Left renal pelvis (tissue), 4 donors: ENCODE measurements around the gene PNMA5. TPM values are rescaled to one million over a fixed set of nuclear protein-coding genes. Genes with fewer than 3 reads are reported as not detected.

Experiments
- DNase-seq, 4 donors: peaks; one replicate each; pipeline ENCODE4 v3.0.0-alpha.2; 2013; ENCODE audit warnings: low read depth in 4 of 4, low spot score in 3 of 4
- polyA plus RNA-seq, 4 donors: library from polyadenylated mRNA; unstranded; fragments of 120-200 nt; gene quantifications; one replicate each; pipeline ENCODE4 v1.2.1, GENCODE V29; 2013; ENCODE audit not compliant: insufficient read length in 4 of 4

PNMA5 gene
- polyA plus RNA-seq, 4 donors: 0.07 to 0.36 (median 0.12) TPM; not detected in 1

GRCh38 chrX:152959626-152960025 lies 34.3 kb downstream of the PNMA5 start:
- DNase-seq: no peak

GRCh38 chrX:152958524-152959465 lies 35.1 kb downstream of the PNMA5 start:
- peak; percentile 64 to 76 (median 72) for DNase-seq

- no peak for DNase-seq
Observed at GRCh38 chrX:152958047-152958446, 35.9 kb downstream of the PNMA5 start.

- no peak for DNase-seq
Observed at GRCh38 chrX:152950786-152951185, 43.1 kb downstream of the PNMA5 start.

- DNase-seq: no peak
Observed at GRCh38 chrX:152949114-152949513, 44.8 kb downstream of the PNMA5 start.

GRCh38 chrX:152946681-152947080 lies 47.2 kb downstream of the PNMA5 start:
- no peak for DNase-seq

GRCh38 chrX:152945021-152945979 lies 48.6 kb downstream of the PNMA5 start:
- DNase-seq: no peak

- no peak for DNase-seq
Observed at GRCh38 chrX:152943826-152944225, 50.1 kb downstream of the PNMA5 start.

GRCh38 chrX:152942077-152942442 lies 51.9 kb downstream of the PNMA5 start:
- DNase-seq: no peak

GRCh38 chrX:152941328-152942076 lies 52.4 kb downstream of the PNMA5 start:
- peak; percentile 70 to 81 (median 76) for DNase-seq

Other genes starting within 250 kb of the PNMA5 start
- not detected for gene MAGEA2, start 240.3 kb downstream of the PNMA5 start, polyA plus RNA-seq
- gene CSAG3, start 234.9 kb downstream of the PNMA5 start, polyA plus RNA-seq: not detected
- not detected for gene MAGEA6, start 224.4 kb downstream of the PNMA5 start, polyA plus RNA-seq
- gene CETN2, start 163.4 kb downstream of the PNMA5 start, polyA plus RNA-seq: 100 to 1,000 TPM in 3 of 4 donors, 10 to 100 TPM in 1; 74.6 to 141 (median 113) TPM
- gene NSDHL, start 163.1 kb downstream of the PNMA5 start, polyA plus RNA-seq: 10 to 100 TPM; 20.1 to 33.7 (median 27.5) TPM
- gene ZNF185, start 96.0 kb downstream of the PNMA5 start, polyA plus RNA-seq: 10 to 100 TPM; 35.3 to 54.9 (median 43.0) TPM
- gene PNMA3, start 62.4 kb upstream of the PNMA5 start, polyA plus RNA-seq: 10 to 100 TPM in 3 of 4 donors, 1 to 10 TPM in 1; 2.2 to 32.6 (median 23.4) TPM
- 10 to 100 TPM in 2 of 4 donors, 1 to 10 TPM in 2; 6.1 to 12.9 (median 8.5) TPM for gene PNMA6A, start 78.3 kb upstream of the PNMA5 start, polyA plus RNA-seq
- not detected for gene MAGEA1, start 185.2 kb upstream of the PNMA5 start, polyA plus RNA-seq